SH-SY5Y (cell line): Measurements from ENCODE around the gene THAP3.

ENCODE experiments used
- GATA2 ChIP-seq: IDR thresholded peaks from 2 replicates; pipeline ENCODE4 v1.6.1; 2011; ENCODE audit warnings: mild to moderate bottlenecking, low read depth, low read length
- GATA3 ChIP-seq: IDR thresholded peaks from 2 replicates; pipeline ENCODE4 v1.6.1; 2011; ENCODE audit warnings: low read depth, mild to moderate bottlenecking, low read length, moderate library complexity

DNA sequence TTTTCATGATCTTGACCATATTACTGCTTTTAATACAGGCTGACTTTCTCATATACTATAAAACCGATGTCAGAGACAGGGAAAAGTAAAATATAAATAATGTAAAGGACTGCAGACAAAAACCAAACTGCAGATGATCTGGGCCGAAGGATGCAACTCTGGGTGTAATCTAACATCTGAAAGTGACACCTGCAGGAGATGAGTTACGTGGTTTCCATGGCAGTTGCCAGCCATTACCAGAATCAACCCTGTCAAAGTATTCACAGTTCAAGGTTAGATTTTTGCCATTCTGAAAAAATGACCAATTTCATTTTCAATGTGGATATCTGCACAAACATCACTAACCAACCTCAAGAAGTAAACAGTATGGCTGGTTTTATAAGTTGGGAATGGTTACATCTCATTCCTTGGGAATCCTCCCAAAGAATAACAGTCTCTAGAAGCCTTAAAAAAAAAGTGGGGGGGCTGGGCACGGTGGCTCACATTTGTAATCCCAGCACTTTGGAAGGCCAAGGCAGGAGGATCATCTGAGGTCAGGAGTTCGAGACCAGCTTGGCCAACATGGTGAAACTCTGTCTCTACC, 49.2 kb downstream of the THAP3 start:
- TF ChIP-seq GATA3 (no peak), GATA2 (0 out of 2 replicates have a peak, but pooled peaks have one; percentile 10)
